Stomach (tissue), 4 donors: ENCODE measurements around the gene UPK3BL2.
"Not testable (repeated sequence)": the region's sequence is repeated elsewhere in the genome, so short reads cannot be mapped to it uniquely, and the experiment has no call there.

Experiments
- CTCF ChIP-seq, 7 experiments: fragments of 450-650 bp in 4 of 7; fragments of 200-600 bp in 3 of 7; sonication (generic) in 3 of 7; IDR thresholded peaks; one replicate each; pipeline ENCODE4 v1.5.1; 2016 to 2019; ENCODE audit warnings: antibody characterized with exemption in 7 of 7, control low read depth in 2 of 7, mild to moderate bottlenecking in 1 of 7
- POLR2AphosphoS5 ChIP-seq, 3 donors: sonication (generic); formaldehyde crosslinking; IDR thresholded peaks; one replicate each; pipeline ENCODE4 v1.6.1; 2016; ENCODE audit warnings: antibody characterized with exemption in 3 of 3

- not testable (repeated sequence) for TF ChIP-seq CTCF, POLR2AphosphoS5 (IDR thresholded peaks at IDR 0.05)
These were observed 38.2 kb upstream of the UPK3BL2 start for GRCh38 chr7:102581722-102582121.
